ENCODE measurements around the gene SLC12A3.

The SLC12A3 gene

DNA sequence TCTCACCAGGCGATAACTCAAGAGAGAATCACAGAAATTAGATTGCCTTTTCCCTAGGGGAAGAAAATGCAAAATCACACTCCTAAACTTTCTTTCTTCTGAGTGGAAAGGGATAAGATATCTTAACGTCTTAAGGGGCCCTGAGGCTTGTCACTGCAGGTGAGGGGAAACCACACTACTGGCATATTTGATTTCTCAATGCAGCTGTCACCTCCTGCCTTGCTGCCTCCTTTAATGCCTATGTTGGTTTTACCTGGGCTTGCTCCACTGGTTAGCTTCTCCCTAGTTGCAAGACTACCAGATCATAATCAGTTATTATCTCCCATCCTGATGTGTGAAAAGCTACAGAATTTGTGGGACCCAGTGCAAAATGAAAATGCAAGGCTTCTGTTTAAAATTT, 62.5 kb downstream of the SLC12A3 start:
- no peak for DNase-seq (ENCODE audit: low read depth, low spot score)
- TF ChIP-seq YY1 (IDR thresholded peaks at IDR 0.05; ENCODE audit: insufficient read depth, insufficient read length) (no peak), ZNF274 (IDR thresholded peaks at IDR 0.05; ENCODE audit: low read depth, low read length) (no peak), SUZ12 (IDR thresholded peaks at IDR 0.05; ENCODE audit: extremely low read depth, insufficient read depth, insufficient read length) (no peak)
- no peaks in the 10 kb centered on the region for H3K9me3 ChIP-seq (ENCODE audit: insufficient read depth, low read length)
- H3K36me3 ChIP-seq (ENCODE audit: insufficient read depth, insufficient read length, low read length): no peaks in the 10 kb centered on the region
- H3K27me3 ChIP-seq (ENCODE audit: insufficient read depth, insufficient read length): no peaks in the 10 kb centered on the region
- no peak overlapping the region for H3K4me3 ChIP-seq (ENCODE audit: insufficient read length, low read depth)
- H3K9ac ChIP-seq (ENCODE audit: insufficient read length, low read depth): no peak overlapping the region
- peaks cover 4% of the 10 kb centered on the region for H3K4me1 ChIP-seq (ENCODE audit: insufficient read depth, insufficient read length)

DNA sequence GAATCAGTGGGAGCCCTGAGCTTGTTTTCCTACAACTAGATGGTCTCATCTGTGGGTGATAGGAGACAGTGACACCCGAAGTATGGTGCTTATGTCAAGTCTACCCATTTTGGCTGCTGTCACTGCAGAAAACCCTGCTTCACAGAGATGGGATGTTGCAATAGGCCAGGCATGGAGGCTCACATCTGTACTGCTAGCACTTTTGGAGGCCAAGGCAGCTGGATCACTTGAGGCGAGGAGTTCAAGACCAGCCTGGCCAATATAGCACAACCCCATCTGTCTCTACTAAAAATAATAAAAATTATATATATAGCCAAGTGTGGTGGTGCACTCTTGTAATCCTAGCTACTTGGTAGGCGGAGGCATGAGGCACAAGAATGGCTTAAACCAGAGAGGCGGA, 64.6 kb downstream of the SLC12A3 start:
- Histone ChIP-seq H3K9me3 (ENCODE audit: insufficient read depth, low read length) (no peaks in the 10 kb centered on the region), H3K9ac (ENCODE audit: insufficient read length, low read depth) (no peak overlapping the region), H3K4me1 (ENCODE audit: insufficient read depth, insufficient read length) (peaks cover 4% of the 10 kb centered on the region), H3K36me3 (ENCODE audit: insufficient read depth, insufficient read length, low read length) (peaks cover 19% of the 10 kb centered on the region), H3K4me3 (ENCODE audit: insufficient read length, low read depth) (no peak overlapping the region), H3K27me3 (ENCODE audit: insufficient read depth, insufficient read length) (no peaks in the 10 kb centered on the region)
- no peak for TF ChIP-seq YY1 (IDR thresholded peaks at IDR 0.05; ENCODE audit: insufficient read depth, insufficient read length)
- TF ChIP-seq SUZ12 (IDR thresholded peaks at IDR 0.05; ENCODE audit: extremely low read depth, insufficient read depth, insufficient read length): no peak
- TF ChIP-seq ZNF274 (IDR thresholded peaks at IDR 0.05; ENCODE audit: low read depth, low read length): no peak
- DNase-seq (ENCODE audit: low read depth, low spot score): no peak

DNA sequence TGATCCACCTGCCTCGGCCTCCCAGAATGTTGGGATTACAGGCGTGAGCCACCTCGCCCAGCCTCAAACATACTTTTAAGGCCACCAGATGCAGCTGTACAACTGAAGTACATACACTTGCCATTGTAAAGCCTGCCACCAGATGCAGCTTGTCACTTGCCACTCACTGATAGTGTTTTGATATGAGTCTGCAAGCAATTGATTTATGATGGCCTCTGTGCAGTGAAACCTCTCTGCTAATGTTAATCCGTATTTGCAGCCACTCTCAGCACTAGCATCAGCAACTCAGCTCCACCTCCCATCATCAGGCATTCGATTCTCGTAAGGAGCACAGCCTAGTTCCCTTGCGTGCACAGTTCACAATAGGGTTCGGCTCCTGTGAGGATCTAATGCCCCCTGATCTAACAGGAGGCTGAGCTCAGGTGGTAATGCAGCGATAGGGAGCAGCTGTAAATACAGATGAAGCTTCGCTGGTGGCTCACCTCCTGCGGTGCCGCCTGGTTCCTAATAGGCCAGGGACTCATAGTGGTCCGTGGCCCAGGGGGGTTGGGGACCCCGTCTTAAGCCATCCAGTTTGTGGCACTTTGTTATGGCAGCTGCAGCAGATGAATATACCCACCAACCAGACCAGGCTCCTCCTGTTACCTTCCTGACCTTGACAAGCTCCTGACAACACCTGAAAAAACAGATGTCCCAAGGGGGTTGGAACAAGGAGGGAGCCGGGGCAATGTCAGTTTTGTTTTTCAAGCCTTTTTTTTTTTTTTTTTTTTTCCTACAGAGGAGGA, 65.7 kb downstream of the SLC12A3 start:
- Histone ChIP-seq H3K9me3 (ENCODE audit: insufficient read depth, low read length) (no peaks in the 10 kb centered on the region), H3K4me1 (ENCODE audit: insufficient read depth, insufficient read length) (peaks cover 4% of the 10 kb centered on the region), H3K4me3 (ENCODE audit: insufficient read length, low read depth) (no peak overlapping the region), H3K9ac (ENCODE audit: insufficient read length, low read depth) (no peak overlapping the region), H3K36me3 (ENCODE audit: insufficient read depth, insufficient read length, low read length) (peaks cover 29% of the 10 kb centered on the region), H3K27me3 (ENCODE audit: insufficient read depth, insufficient read length) (no peaks in the 10 kb centered on the region)
- no peak for DNase-seq (ENCODE audit: low read depth, low spot score)
- TF ChIP-seq SUZ12 (IDR thresholded peaks at IDR 0.05; ENCODE audit: extremely low read depth, insufficient read depth, insufficient read length) (no peak), ZNF274 (IDR thresholded peaks at IDR 0.05; ENCODE audit: low read depth, low read length) (no peak), YY1 (IDR thresholded peaks at IDR 0.05; ENCODE audit: insufficient read depth, insufficient read length) (no peak)

DNA sequence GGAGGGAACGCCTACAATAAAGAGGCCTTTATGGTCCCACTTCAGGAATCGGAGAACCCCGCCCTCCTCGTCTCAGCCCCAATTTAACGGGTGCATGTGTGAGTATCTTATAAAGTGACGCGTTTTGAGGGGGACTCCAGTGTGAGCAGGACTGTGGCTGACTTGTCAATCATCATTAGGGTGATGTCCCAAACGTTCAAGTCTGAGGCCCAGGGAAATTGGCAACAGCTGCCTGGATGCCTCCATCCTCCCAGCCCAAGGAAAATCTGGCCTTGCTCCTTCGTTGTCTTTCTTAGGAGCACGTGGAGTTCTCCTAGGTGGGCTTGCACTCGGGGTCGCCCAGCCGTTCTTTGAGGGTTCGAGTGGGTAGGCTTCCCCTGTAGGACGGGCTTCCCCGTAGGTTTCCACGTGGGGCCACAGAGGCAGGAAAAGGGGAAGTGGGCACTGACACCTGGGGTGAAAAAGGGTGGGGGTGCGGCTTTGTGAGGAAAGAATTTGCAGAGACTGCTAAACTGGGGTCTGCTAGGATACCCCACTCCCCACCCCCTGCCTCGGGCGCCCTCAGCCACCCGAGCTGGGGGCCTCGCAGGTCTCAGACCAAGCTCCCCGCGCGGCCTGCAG, 66.4 kb downstream of the SLC12A3 start:
- Histone ChIP-seq H3K9ac (ENCODE audit: insufficient read length, low read depth) (peak overlapping the region; percentile 80), H3K4me1 (ENCODE audit: insufficient read depth, insufficient read length) (peaks cover 4% of the 10 kb centered on the region), H3K4me3 (ENCODE audit: insufficient read length, low read depth) (peak overlapping the region; percentile 89), H3K27me3 (ENCODE audit: insufficient read depth, insufficient read length) (no peaks in the 10 kb centered on the region), H3K9me3 (ENCODE audit: insufficient read depth, low read length) (no peaks in the 10 kb centered on the region), H3K36me3 (ENCODE audit: insufficient read depth, insufficient read length, low read length) (peaks cover 36% of the 10 kb centered on the region)
- no peak for TF ChIP-seq ZNF274 (IDR thresholded peaks at IDR 0.05; ENCODE audit: low read depth, low read length)
- TF ChIP-seq YY1 (IDR thresholded peaks at IDR 0.05; ENCODE audit: insufficient read depth, insufficient read length): no peak
- TF ChIP-seq SUZ12 (IDR thresholded peaks at IDR 0.05; ENCODE audit: extremely low read depth, insufficient read depth, insufficient read length): no peak
- no peak for DNase-seq (ENCODE audit: low read depth, low spot score)

DNA sequence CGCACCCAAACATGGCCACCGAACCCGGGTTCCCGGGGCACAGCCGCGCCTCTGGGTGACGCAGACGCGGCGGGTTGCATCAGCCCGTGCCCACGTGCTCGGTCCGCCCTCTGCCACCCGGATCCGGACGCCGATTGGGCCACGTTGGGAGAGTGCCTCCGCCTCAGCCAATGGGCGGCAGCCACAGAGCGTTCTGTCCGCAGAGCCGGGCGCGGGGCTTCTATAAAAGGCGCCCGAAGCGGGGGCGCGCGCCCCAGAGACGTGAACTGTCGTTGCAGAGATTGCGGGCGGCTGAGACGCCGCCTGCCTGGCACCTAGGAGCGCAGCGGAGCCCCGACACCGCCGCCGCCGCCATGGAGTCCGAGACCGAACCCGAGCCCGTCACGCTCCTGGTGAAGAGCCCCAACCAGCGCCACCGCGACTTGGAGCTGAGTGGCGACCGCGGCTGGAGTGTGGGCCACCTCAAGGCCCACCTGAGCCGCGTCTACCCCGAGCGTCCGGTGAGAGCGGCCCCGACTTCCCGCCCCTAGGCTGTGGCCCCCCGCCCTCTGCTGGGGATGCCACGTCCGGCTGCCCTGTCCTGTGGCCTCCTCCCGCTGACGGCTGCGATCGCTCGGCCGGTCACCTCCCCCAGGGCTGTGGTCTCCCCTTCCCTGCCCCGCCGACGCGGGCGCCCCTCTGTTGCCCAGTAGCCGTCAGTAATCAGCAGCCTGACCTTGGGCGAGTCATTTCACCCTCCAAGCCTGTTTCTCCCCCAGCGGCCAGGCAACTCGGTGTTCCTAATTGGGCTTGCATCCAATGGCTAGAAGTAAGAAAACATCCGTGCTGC, 67.1 kb downstream of the SLC12A3 start, which contains the start of gene HERPUD1:
Gene HERPUD1 (plus strand): TSS at position 251 of the 829 bp plus-strand sequence. CDS start 103 bp downstream, at position 354.
- Histone ChIP-seq H3K27me3 (ENCODE audit: insufficient read depth, insufficient read length) (no peaks in the 10 kb centered on the region), H3K36me3 (ENCODE audit: insufficient read depth, insufficient read length, low read length) (peaks cover 43% of the 10 kb centered on the region), H3K9me3 (ENCODE audit: insufficient read depth, low read length) (no peaks in the 10 kb centered on the region), H3K4me3 (ENCODE audit: insufficient read length, low read depth) (peak within 1 kb of the TSS; percentile 89), H3K9ac (ENCODE audit: insufficient read length, low read depth) (peak within 1 kb of the TSS; percentile 93), H3K4me1 (ENCODE audit: insufficient read depth, insufficient read length) (peaks cover 4% of the 10 kb centered on the region)
- TF ChIP-seq YY1 (IDR thresholded peaks at IDR 0.05; ENCODE audit: insufficient read depth, insufficient read length) (no peak), SUZ12 (IDR thresholded peaks at IDR 0.05; ENCODE audit: extremely low read depth, insufficient read depth, insufficient read length) (no peak), ZNF274 (IDR thresholded peaks at IDR 0.05; ENCODE audit: low read depth, low read length) (no peak)
- DNase-seq (ENCODE audit: low read depth, low spot score): peak; percentile 92

DNA sequence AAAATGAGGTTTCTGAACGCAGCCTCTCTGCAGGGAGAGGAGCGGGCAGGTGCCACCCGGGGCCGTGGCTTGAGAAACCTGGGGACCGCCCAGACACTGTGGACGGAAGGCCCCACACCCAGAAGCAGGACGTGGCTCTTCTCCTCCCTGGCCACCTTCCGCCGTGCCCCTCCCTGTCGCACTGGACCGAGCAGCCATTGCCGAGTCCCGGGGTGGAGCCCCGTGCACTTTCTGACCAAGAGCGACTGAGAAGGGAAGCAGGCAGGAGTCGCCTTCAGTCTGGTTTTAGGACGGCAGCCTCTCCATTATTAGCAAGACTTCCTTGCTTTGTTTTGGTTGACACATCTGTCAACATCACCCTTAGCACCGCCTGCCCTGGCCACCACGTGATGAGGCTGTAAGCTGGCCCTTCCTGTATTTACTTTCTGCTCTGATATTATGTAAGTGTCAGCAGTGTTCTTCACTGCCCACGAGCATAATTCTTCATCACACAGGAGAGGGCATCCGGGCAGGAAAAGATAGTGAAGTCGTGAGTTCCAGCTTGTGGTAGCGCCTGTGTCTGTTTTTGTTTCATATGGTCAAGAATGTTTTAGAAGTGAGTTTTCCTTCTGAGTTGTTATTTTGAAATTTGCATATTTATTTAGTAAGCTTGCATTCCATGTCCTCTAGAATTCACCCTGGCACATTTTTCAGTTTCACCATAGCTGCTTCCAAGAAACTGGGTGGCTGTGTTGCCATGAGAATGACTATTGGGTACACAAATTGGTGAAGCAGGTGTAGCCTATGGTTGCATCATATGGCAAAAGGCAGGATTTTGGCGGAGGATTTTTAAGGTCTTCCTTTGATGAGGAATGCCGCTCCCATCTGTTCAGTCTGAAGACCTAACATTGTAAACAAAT, 68.0 kb downstream of the SLC12A3 start:
- H3K4me1 ChIP-seq (ENCODE audit: insufficient read depth, insufficient read length): peaks cover 4% of the 10 kb centered on the region
- peaks cover 52% of the 10 kb centered on the region for H3K36me3 ChIP-seq (ENCODE audit: insufficient read depth, insufficient read length, low read length)
- DNase-seq (ENCODE audit: low read depth, low spot score): no peak
- TF ChIP-seq SUZ12 (IDR thresholded peaks at IDR 0.05; ENCODE audit: extremely low read depth, insufficient read depth, insufficient read length) (no peak), ZNF274 (IDR thresholded peaks at IDR 0.05; ENCODE audit: low read depth, low read length) (no peak), YY1 (IDR thresholded peaks at IDR 0.05; ENCODE audit: insufficient read depth, insufficient read length) (no peak)
- peak overlapping the region; percentile 89 for H3K4me3 ChIP-seq (ENCODE audit: insufficient read length, low read depth)
- H3K27me3 ChIP-seq (ENCODE audit: insufficient read depth, insufficient read length): no peaks in the 10 kb centered on the region
- H3K9ac ChIP-seq (ENCODE audit: insufficient read length, low read depth): peak overlapping the region; percentile 93
- no peaks in the 10 kb centered on the region for H3K9me3 ChIP-seq (ENCODE audit: insufficient read depth, low read length)
